ENCODE results near the gene MSL2. TPM values are rescaled to one million over a fixed set of nuclear protein-coding genes. Genes with fewer than 3 reads are reported as not detected.
A peak's percentile ranks its signal among the peaks of the same experiment; 100 is the strongest.
"Not testable (repeated sequence)": the region's sequence is repeated elsewhere in the genome, so short reads cannot be mapped to it uniquely, and the experiment has no call there.

MSL2 gene
- total RNA-seq, 1 donor from 2014 or later, result 19.0 TPM

GRCh38 chr3:136207489-136208115 lies 11.5 kb upstream of the MSL2 start:
- TF ChIP-seq CTCF (IDR thresholded peaks at IDR 0.05; ENCODE audit: borderline replicate concordance), result no peak
- DNase-seq, result no peak
- H3K4me1 ChIP-seq, result no peaks in the 10 kb centered on the region
- H3K27ac ChIP-seq (replicated peaks), result no peak overlapping the region
- no peak overlapping the region for H3K4me3 ChIP-seq
- H3K36me3 ChIP-seq, result no peaks in the 10 kb centered on the region
- H3K9me3 ChIP-seq (replicated peaks), result no peaks in the 10 kb centered on the region
- peaks cover 28% of the 10 kb centered on the region for H3K27me3 ChIP-seq (ENCODE audit: low read depth)
- intact Hi-C loops (cut with micrococcal nuclease), result no loop called here

GRCh38 chr3:136199219-136199618 lies 3.1 kb upstream of the MSL2 start:
- H3K27me3 ChIP-seq (ENCODE audit: low read depth); DNase-seq; H3K9me3 ChIP-seq (replicated peaks); H3K27ac ChIP-seq (replicated peaks); H3K4me3 ChIP-seq; H3K36me3 ChIP-seq: not testable (repeated sequence)
- intact Hi-C loops (cut with micrococcal nuclease), result loop anchor here (10.0 kb wide), 1 partner anchor 46 kb away; no protein-coding TSS in a partner anchor
- peaks cover 30% of the 10 kb centered on the region for H3K4me1 ChIP-seq

DNA sequence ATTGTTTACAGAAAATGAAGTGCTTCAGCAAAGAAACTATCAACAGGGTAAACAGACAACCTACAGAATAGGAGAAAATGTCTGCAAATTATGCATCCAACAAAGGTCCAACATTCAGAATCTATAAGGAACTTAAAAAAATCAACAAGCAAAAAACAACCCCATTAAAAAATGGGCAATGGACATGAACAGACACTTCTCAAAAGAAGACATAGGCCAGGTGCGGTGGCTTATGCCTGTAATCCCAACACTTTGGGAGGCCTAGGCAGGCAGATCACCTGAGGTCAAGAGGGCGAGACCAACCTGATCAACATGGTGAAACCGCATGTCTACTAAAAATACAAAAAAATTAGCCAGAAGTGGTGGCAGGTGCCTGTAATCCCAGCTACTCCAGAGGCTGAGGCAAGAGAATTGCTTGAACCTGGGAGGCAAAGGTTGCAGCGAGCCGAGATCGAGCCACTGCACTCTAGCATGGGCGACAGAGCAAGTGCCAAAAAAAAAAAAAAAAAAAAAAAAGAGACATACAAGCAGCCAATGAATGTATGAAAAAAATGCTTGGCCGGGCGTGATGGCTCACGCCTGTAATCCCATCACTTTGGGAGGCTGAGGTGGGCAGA lies 2.4 kb upstream of the MSL2 start:
- H3K9me3 ChIP-seq (replicated peaks); H3K27me3 ChIP-seq (ENCODE audit: low read depth); DNase-seq; H3K4me3 ChIP-seq; H3K36me3 ChIP-seq: not testable (repeated sequence)
- peaks cover 31% of the 10 kb centered on the region for H3K4me1 ChIP-seq
- H3K27ac ChIP-seq (replicated peaks), result peak overlapping the region; percentile 100
- intact Hi-C loops (cut with micrococcal nuclease), result loop anchor here (10.0 kb wide), 1 partner anchor 46 kb away; no protein-coding TSS in a partner anchor

DNA sequence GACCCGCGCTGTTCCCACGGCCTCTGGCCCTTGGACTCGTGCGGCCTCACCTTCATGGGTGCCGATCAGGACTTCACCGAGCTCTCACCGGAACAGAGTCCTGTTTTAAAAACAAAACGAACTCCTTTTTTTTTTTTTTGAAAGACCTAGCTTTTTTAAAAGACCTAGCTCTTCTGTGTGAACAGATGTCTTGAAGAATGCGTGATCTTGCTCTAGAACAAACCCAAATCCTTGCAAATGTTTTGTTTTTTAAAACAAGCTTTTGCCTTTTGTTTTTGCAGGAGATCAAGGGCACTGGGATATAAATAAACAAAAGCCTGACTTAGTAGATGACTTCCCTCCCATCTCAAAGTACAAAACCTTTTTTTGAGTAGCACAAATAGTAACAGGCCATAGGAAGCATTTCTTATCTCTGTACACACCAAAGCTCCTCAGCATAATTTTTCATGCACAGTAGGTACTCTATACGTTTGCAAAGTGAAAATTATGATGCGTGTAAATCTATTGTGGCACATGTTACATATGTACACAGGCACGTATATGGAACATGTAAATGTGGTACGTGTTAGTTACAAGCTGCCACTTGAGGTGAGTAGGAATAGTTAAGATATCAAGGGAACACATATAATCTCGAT lies 1.1 kb upstream of the MSL2 start:
- DNase-seq, result no peak
- Histone ChIP-seq H3K4me3 (peak overlapping the region; percentile 77), H3K9me3 (replicated peaks) (no peaks in the 10 kb centered on the region), H3K27ac (replicated peaks) (peak overlapping the region; percentile 100), H3K4me1 (peaks cover 44% of the 10 kb centered on the region), H3K36me3 (no peaks in the 10 kb centered on the region), H3K27me3 (ENCODE audit: low read depth) (no peaks in the 10 kb centered on the region)
- intact Hi-C loops (cut with micrococcal nuclease), result loop anchor here (10.0 kb wide), 1 partner anchor 48 kb away; no protein-coding TSS in a partner anchor
- no peak for TF ChIP-seq CTCF (IDR thresholded peaks at IDR 0.05; ENCODE audit: borderline replicate concordance)

- H3K4me3 ChIP-seq, result peak overlapping the region; percentile 77
- H3K4me1 ChIP-seq, result peaks cover 51% of the 10 kb centered on the region
- intact Hi-C loops (cut with micrococcal nuclease), result loop anchor here (10.0 kb wide), 1 partner anchor 48 kb away; no protein-coding TSS in a partner anchor
- no peak for TF ChIP-seq CTCF (IDR thresholded peaks at IDR 0.05; ENCODE audit: borderline replicate concordance)
- H3K27ac ChIP-seq (replicated peaks), result peak overlapping the region; percentile 100
- H3K36me3 ChIP-seq, result no peaks in the 10 kb centered on the region
- DNase-seq, result peak; percentile 99
- no peaks in the 10 kb centered on the region for H3K27me3 ChIP-seq (ENCODE audit: low read depth)
- H3K9me3 ChIP-seq (replicated peaks), result no peaks in the 10 kb centered on the region
These were observed 445 bp upstream of the MSL2 start for GRCh38 chr3:136196401-136197158.
